GM12891 (cell line): Measurements from ENCODE around the gene PDZRN3.

Experiments used
- POLR2A ChIP-seq: IDR thresholded peaks from 2 replicates; pipeline ENCODE4 v1.6.1; 2011; ENCODE audit warnings: low read depth, low read length, control low read depth
- POLR2AphosphoS5 ChIP-seq: IDR thresholded peaks from 2 replicates; pipeline ENCODE4 v1.6.1; 2011; ENCODE audit warnings: low read depth, low read length, control low read depth
- POU2F2 ChIP-seq: IDR thresholded peaks from 2 replicates; pipeline ENCODE4 v1.6.1; 2011; ENCODE audit warnings: low read depth, mild to moderate bottlenecking, control low read depth, low read length, moderate library complexity

GRCh38 chr3:73663495-73663894 is 38.8 kb upstream of the PDZRN3 start:
- no peak for TF ChIP-seq POLR2AphosphoS5
- TF ChIP-seq POLR2A: no peak
- no peak for TF ChIP-seq POU2F2
